NOMO-1 (cell line): ENCODE data around the gene TPM1.
"Not testable (repeated sequence)": the region's sequence is repeated elsewhere in the genome, so short reads cannot be mapped to it uniquely, and the experiment has no call there.

Experiments used
- DNase-seq, 2 experiments: peaks; one replicate each; lab custom pipeline; 2025; ENCODE audit not compliant: unreplicated experiment in 2 of 2; lab: John Stamatoyannopoulos, UW

TPM1 gene

DNA sequence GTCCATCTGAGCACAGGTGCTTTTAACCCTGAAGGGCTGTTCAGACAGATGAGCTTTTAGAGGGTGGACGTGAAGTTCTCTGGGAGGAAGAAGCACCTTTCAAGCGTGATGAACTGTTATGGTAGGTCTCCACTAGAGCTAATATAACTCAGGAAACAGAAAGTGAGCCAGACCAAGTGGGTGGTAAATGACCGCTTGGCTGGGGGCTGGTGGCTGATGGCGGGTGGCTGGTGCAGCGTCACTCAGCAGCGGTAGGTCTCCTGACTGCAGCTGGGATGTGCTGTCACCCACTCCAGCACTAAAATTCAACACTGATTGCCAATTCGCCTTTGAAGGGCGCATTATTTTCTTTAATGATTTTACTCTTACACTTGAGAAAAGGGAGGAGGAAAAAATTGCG, 47.9 kb downstream of the TPM1 start:
- DNase-seq: no peak

GRCh38 chr15:63090887-63091286, 48.3 kb downstream of the TPM1 start:
- no peak for DNase-seq

- DNase-seq: no peak
Observed at GRCh38 chr15:63091679-63092446, 49.3 kb downstream of the TPM1 start.

DNA sequence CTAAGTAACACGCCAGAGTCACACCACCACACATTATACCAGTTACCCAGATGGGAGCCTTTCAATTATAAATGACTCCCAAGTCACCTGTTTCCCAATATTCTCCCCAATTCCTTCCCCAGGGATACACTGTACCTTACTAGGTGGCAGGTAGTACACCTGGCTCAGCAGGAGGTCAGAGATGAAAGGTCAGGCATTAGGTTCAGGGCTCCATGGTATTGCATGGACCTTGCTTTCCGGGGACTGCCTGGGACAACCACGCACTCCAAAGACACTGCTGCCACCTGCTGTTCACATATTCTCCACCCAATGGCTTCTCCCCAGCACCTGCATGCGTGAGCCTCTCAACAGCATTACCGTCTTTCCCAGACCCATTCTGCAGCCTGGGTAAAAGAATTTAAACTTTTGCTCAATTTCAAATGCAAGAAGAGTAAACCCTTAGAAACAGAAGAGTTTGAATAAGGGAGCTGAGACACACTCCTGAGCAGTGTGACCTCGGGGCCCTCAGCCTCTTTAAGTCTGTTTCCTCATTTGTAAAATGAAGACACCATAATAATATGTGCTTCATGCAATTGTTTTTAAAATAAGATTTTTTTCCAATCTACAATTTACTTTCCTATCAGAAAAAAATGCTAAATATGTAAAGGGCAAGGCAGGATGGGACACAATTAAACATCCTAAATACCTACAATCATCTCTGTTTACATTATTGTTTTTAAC, 51.1 kb downstream of the TPM1 start:
- DNase-seq: peak; percentile 47

GRCh38 chr15:63094495-63094931, 52.0 kb downstream of the TPM1 start:
- no peak for DNase-seq

GRCh38 chr15:63096178-63096577, 53.6 kb downstream of the TPM1 start:
- no peak for DNase-seq

GRCh38 chr15:63098901-63099300, 56.4 kb downstream of the TPM1 start:
- DNase-seq: not testable (repeated sequence)

DNA sequence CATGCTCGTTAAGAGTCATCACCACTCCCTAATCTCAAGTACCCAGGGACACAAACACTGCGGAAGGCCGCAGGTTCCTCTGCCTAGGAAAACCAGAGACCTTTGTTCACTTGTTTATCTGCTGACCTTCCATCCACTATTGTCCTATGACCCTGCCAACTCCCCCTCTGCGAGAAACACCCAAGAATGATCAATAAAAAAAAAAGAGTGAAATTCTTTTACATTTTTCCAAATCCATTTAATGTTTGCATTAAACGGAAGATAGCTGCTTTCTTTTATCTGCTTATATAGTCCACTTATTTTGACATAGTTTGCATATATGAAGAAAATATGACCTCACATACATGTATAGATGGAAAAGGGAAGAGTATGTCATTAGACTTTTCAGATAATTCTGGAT, 57.0 kb downstream of the TPM1 start:
- DNase-seq: not testable (repeated sequence)

- DNase-seq: no peak
Observed at GRCh38 chr15:63103416-63103815, 60.9 kb downstream of the TPM1 start.

- peak; percentile 30 to 76 for DNase-seq
Observed at GRCh38 chr15:63104727-63105126, 62.2 kb downstream of the TPM1 start.

DNA sequence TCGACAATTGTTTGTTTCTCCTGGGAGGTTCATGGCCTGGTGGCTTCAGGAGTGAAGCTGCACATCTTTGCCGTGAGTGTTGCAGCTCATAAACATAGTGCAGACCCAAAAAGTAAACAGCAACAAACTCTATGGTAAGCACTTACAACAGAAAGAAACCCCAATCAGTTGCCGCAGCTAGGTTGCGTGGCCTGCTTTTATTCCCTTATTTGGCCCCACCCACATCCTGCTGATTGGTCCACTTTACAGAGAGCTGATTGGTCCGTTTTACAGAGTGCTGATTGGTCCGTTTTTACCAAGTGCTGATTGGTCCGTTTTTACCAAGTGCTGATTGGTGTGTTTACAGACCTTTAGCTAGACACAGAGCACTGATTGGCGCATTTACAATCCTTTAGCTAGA, 62.8 kb downstream of the TPM1 start:
- peak in 1 of 2 experiments; percentile 27 for DNase-seq

- peak in 1 of 2 experiments; percentile 10 for DNase-seq
Observed at GRCh38 chr15:63107895-63108546, 65.5 kb downstream of the TPM1 start.

- no peak for DNase-seq
Observed at GRCh38 chr15:63109498-63109897, 67.0 kb downstream of the TPM1 start.

- DNase-seq: no peak
Observed at GRCh38 chr15:63109920-63110319, 67.4 kb downstream of the TPM1 start.

DNA sequence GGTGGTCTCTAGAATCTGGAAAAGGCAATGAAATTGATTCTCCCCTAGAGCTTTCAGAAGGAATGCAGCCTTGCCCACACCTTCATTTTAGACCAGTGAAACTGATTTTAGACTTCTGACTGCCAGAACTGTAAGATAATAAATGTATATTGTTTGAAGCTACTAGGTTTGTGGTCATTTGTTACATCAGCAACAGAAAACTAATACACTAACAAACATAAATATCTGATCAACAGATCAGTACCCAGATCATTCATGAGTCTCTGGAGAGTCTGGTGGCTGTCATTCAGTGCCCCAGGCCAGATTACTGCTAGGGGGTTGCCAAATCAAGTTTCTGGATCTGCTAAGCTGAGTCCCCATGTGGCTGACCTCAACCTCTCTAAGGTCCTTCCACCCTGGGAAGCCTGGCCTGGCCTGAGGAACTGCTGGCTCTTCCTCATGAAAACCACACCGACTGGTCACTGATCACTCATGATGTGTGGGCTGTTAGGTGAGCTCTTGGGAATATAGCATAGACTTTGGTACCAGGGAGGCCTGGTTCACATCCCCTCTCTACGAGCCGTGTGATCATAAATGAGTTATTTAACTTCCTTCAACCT, 68.0 kb downstream of the TPM1 start:
- DNase-seq: no peak

DNA sequence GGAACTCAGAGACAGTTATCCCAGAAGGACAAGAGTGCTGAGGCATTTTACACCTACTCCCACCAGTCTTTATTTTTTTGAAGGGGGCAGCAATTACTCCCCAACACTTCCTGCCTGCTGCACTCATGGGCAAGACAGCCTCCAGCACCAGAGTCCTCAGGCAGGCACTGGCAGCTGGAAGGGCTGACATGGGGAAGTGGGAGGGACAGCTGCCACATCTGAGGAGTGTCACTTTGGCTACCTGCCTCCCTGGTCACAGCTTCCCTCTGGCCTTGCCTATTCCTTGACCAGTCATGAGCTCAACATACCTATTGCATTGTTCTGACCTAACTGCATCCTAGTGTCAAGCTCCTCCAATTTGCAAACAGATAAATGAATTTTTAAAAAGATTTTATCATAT, 68.9 kb downstream of the TPM1 start:
- no peak for DNase-seq

DNA sequence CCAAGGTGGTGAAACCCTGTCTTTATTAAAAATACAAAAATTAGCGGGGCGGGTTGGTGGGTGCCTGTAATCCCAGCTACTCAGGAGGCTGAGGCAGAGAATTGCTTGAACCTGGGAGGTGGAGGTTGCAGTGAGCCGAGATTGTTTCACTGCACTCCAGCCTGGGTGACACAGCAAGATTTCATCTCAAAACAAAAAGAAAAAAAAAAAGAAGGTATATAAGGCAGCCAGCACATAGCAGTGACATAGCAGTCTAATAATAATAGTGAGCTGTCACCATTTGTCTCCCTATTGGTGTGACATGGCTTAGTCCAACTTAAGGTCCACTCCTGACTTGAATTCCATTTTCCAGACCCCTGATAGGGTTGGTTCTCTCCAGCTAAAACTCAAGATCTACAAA, 70.3 kb downstream of the TPM1 start:
- no peak for DNase-seq

GRCh38 chr15:63114465-63114864, 71.9 kb downstream of the TPM1 start:
- DNase-seq: no peak
